ENCODE data around the gene FNDC7.

Gene FNDC7

DNA sequence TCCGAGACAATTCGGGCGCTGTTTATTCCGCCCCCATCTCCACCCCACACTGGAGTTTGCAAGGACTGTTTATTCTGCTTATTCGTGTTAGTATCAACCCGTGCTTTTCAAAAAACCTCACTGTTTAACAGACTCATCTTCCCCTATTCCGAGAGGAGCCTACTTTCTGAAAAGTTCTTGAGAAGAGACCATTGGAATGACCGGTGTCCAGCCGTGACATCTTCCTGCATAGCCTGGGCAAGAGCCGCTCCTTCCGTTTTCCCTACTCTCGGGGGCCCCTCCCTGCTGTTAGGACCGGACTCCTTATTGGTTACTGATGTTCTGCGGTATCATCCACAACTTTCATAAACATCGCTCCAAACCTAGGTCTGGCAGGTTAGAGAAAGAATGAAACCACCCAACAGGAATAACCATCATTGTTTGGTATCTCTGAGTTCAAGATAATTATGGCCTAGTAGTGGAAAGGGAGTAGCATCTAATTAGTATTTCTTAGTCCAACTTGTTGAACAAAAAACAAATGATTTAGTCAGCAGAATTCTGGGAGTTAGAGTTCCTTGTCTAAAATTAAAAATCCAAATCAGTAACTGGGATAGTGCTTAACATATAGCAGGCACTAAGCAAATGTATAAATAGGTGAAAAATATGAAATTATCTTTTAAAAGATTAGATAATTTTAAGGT lies 34.6 kb downstream of the FNDC7 start:
- DNase-seq: peak; percentile 81
- H3K27me3 ChIP-seq: no peaks in the 10 kb centered on the region
- H3K4me1 ChIP-seq: no peaks in the 10 kb centered on the region
- H3K36me3 ChIP-seq: no peaks in the 10 kb centered on the region
- TF ChIP-seq, protein P1, sequence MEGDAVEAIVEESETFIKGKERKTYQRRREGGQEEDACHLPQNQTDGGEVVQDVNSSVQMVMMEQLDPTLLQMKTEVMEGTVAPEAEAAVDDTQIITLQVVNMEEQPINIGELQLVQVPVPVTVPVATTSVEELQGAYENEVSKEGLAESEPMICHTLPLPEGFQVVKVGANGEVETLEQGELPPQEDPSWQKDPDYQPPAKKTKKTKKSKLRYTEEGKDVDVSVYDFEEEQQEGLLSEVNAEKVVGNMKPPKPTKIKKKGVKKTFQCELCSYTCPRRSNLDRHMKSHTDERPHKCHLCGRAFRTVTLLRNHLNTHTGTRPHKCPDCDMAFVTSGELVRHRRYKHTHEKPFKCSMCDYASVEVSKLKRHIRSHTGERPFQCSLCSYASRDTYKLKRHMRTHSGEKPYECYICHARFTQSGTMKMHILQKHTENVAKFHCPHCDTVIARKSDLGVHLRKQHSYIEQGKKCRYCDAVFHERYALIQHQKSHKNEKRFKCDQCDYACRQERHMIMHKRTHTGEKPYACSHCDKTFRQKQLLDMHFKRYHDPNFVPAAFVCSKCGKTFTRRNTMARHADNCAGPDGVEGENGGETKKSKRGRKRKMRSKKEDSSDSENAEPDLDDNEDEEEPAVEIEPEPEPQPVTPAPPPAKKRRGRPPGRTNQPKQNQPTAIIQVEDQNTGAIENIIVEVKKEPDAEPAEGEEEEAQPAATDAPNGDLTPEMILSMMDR (IDR thresholded peaks at IDR 0.05; ENCODE audit: low read depth, low read length): no peak
- no peaks in the 10 kb centered on the region for H3K9me3 ChIP-seq
- peak overlapping the region; percentile 80 for H3K4me3 ChIP-seq (ENCODE audit: low read depth, low read length)

DNA sequence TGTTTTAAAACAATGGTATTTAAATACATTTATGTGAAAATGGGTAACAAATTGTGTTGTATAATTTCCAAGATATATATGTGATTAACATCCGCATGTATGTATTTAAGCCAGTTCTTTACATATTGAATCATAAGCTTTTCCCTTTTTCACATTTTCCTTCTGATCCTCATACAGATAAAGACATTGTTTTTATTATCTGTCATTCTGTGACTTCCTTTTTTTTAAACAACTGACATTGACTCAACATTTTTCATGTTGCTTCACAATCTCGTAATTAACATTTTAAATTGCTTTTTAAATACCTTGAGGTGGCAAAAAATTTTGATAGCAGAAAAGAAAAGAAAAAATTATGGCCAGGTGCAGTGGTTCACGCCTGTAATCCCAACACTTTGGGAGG lies 35.2 kb downstream of the FNDC7 start:
- peak overlapping the region; percentile 80; the same call in 1 of the 2 replicates for H3K4me3 ChIP-seq (ENCODE audit: low read depth, low read length)
- TF ChIP-seq, protein P1 (IDR thresholded peaks at IDR 0.05; ENCODE audit: low read depth, low read length): no peak
- H3K36me3 ChIP-seq: no peaks in the 10 kb centered on the region
- no peaks in the 10 kb centered on the region for H3K27me3 ChIP-seq
- DNase-seq: no peak
- H3K9me3 ChIP-seq: no peaks in the 10 kb centered on the region
- no peaks in the 10 kb centered on the region for H3K4me1 ChIP-seq

DNA sequence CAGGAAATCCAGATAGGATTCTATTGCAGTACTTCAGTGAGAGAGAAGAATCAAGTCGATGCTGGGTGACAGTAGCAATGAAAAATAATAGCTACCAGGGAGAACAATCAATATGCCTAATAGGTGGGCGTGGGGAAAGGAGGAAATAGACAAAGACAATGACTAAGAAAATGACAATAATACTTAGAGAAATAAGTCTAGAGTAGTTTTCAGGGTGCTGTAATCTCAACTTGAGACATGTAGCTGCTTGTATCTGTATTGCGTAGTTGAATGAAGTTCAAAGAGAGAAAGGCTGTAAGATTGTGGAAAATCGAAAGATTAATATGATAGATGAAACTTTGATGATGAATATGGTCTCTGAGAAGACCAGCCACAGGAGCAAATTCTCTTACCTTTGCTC lies 36.4 kb downstream of the FNDC7 start:
- Histone ChIP-seq H3K4me1 (no peaks in the 10 kb centered on the region), H3K9me3 (no peaks in the 10 kb centered on the region), H3K36me3 (no peaks in the 10 kb centered on the region), H3K27me3 (no peaks in the 10 kb centered on the region), H3K4me3 (ENCODE audit: low read depth, low read length) (no peak overlapping the region)
- TF ChIP-seq, protein P1 (IDR thresholded peaks at IDR 0.05; ENCODE audit: low read depth, low read length): no peak
- no peak for DNase-seq

DNA sequence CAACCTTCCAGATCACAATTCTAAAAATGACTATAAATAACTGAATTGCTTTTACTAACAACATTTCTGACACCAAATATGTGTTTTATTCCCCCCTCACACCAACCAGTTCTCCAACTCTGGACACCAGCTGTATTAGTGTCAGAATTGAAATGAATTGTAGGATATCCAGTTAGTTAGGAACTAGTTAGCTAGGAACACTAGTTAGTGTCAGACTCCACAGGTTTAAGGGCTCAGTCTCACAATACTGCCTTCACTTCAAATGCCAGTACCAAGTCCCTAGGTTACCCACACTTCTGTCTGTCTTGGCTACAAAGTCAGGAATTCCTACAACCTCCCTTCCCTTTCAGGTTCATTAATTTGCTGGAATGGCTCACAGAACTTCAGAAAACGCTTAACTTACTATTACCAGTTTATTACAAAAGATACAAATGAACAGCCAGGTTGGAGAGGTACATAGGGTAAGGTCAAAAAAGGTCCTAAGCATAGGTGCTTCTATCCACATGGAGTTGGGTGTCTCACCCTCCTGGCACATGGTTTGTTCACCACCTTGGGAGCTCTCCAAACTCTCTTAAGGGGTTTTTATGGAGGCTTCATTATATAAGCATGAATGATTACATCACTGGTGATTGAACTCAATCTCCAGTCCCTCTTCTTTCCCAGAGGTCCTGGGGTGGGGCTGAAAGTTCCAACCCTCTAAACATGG lies 37.9 kb downstream of the FNDC7 start:
- no peaks in the 10 kb centered on the region for H3K27me3 ChIP-seq
- no peak overlapping the region for H3K4me3 ChIP-seq (ENCODE audit: low read depth, low read length)
- H3K36me3 ChIP-seq: no peaks in the 10 kb centered on the region
- no peaks in the 10 kb centered on the region for H3K4me1 ChIP-seq
- no peaks in the 10 kb centered on the region for H3K9me3 ChIP-seq
- TF ChIP-seq, protein P1 (IDR thresholded peaks at IDR 0.05; ENCODE audit: low read depth, low read length): no peak
- no peak for DNase-seq

DNA sequence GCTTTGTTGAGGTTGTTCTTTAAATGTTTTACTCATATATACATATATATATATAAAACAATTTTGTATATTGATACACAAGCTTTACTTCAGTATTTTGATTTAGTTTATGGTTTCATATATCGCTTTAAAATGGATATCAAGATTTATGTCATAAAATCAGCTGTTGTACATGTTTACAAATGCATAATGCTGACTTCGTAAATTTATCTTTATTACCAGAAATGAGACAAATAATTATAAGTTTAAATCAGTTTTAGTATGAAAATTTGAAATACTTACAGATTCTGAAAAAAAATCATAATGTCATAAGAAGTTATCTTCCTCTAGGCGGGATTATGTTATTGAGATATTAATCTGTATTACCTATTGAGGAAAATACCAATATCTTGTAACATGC lies 40.7 kb downstream of the FNDC7 start:
- no peaks in the 10 kb centered on the region for H3K27me3 ChIP-seq
- peaks cover 5% of the 10 kb centered on the region; the same call in 1 of the 2 replicates for H3K36me3 ChIP-seq

More for the DNA sequence above, 40.7 kb downstream of the FNDC7 start:
- TF ChIP-seq, protein P1 (IDR thresholded peaks at IDR 0.05; ENCODE audit: low read depth, low read length): no peak
- Histone ChIP-seq H3K4me1 (no peaks in the 10 kb centered on the region), H3K4me3 (ENCODE audit: low read depth, low read length) (no peak overlapping the region), H3K9me3 (no peaks in the 10 kb centered on the region)
- DNase-seq: no peak
